HS-5 (cell line): ENCODE results near the gene USP14.

Experiments used
- DNase-seq: peaks from one replicate; pipeline ENCODE4 v3.0.0-alpha.2; 2012; ENCODE audit warnings: low read depth

USP14 gene

DNA sequence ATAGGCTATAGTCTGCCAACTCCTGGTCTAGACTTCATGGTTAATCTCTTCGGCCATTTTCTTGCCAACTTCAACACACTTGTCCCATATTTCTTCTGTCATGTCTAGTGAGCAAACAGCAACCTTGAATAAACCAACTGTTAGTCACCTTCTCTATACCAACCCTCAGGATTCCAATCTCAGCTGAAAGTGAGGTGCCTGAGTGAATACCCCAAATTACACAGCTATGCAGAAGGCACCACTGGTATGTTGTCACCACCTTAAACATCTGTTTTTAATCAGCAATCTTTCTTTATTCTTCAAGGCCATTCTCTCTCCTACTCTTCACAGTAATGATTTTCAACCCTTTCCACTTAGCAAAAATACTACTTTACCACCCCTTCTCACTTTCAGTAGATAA, 70.2 kb downstream of the USP14 start:
- DNase-seq: no peak

DNA sequence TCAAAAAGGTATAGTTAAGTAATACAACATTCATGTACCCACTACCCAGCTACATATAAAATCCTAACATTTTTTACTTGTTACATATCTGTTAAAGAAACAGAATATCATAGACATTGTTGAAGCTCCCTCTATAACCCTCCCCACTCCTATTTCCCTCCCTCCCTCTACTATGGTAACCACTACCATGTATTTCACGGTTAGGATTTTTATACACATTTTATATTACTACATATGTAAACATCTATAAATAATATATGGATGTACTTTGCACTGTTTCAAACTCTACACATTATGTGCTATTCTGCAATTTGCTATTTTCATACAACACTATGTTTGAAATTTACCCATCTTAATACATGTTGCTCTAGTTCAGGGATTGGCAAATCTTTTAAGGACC, 73.2 kb downstream of the USP14 start:
- DNase-seq: no peak

DNA sequence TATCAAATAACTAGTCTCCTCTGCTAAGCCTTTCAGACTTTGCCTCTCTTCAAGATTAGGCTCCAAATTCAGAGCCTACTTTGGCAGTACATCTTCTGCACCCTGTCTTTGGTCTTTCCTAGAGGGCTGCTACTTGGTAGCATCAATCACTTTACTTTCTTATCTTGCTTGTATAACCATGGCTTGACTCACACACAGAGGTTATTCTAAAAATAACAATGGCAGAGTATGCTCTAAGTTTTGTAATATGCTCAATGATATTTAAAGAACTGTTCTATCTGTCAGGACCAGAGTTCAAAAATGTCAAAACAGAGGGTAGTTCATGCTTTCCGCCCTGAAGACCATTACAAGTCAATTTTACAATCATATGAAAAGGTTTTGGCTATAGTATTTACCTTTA, 81.8 kb downstream of the USP14 start:
- DNase-seq: no peak

DNA sequence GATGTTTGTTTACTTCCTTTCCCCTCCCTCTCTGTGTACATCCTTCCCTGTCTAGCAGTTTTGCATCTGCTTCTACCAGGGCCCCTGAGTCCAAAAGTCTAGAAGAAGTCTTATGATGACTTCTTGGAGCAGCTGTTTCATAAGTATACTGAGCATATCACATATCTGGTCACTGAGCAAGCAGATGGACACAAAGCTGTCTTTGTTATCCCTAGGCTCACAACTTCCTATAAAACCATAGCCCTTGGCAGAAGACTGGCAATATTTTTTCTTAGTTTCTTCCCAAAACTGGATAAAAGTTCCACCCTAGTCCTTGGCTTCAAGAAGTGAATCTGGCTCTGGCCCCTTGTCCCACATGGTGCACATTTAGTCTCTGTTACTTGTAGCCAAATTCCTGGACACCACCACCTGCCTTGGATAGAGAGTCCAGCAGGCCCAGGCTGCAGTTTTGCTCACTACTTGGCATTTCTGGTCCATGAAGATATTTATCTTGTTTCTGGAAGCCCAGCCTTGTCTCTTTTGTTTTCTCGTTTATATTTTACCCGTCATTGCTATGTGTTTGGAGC, 87.0 kb downstream of the USP14 start:
- no peak for DNase-seq

DNA sequence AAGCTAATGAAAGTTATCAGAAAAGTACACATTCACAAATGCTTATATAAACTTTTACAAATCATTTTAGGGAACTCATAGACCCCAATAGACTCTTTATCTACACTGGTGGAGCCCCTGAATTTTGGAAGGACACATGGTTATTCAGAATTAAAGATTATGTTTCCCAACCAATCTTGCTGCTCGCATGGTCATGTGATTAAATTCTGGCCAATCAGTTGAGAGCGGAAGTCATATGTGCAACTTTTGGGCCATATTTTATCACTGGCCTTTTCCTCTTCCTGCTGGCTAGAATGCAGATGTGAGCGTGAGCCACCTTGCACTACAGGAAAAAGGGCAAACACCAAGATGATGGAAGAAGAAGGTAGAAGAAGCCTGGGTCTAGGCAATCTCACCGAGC, 89.7 kb downstream of the USP14 start:
- no peak for DNase-seq

DNA sequence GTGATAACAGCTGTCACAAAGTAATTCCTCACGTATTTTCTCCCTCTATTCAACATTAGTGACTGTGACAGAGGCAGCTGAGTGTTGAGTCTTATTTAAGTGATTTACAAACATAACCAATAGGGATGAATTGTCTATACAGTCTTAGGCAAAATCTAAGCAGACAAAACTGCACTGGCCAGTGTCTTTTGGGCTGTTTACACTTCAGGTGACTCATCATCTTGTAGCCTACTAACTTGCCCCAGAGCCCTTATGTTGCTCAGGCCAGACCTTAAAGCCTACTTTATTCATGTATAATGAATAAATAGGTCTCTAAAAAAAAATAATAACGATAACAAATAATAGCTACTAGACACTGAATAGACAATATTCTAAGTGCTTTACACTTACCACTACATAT, 92.3 kb downstream of the USP14 start:
- DNase-seq: no peak

DNA sequence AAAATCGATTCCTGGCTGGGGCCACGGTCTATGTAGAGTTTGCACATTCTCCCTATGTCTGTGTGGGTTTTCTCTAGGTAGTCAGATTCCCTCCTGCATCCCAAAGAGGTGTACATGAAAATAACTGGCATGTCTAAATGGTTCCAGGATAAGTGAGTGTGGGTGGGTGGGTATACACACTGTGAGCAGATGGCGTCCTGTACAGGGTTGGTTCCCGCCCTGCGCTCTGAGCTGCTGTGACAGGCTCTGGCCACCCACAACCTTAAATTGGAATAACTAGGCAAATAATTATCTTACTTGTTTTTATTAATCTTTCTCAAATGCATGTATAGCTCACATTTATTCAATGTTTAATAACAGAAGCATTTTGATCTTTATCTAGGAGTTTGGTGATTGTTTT, 93.2 kb downstream of the USP14 start:
- no peak for DNase-seq

DNA sequence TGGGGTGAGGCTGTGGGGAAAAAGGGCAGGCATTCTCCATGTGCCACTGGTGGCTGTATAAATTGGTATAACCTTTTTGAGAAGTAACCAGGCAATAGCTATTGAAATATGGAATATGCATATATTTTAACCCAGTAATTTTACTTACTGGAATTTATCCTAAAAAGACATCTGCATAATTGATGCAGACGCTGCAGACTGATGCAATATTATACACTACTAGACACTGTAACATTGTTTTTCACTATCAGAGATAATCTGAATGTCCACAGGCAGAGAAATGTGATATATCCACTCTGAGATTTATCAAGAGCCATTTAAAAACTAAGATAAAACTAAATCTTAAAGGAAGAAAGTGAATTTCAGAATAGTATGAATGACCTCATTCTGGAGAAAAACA, 94.8 kb downstream of the USP14 start:
- DNase-seq: no peak

DNA sequence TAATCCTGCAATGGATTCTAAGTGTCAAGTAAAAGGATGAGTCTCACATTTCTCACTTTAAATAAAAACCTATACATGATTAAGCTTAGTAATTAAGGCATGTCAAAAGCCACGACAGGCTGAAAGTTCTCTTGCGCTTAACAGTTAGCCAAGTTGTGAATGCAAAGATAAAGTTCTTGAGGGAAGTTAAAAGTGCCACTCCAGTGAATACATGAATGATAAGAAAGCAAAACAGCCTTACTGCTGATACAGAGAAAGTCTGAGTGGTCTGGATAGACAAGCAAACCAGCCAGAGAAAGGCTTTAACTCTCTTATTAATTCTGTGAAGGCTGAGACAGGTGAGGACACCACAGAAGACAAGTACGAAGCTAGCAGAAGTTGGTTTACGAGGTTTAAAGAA, 96.8 kb downstream of the USP14 start:
- no peak for DNase-seq

DNA sequence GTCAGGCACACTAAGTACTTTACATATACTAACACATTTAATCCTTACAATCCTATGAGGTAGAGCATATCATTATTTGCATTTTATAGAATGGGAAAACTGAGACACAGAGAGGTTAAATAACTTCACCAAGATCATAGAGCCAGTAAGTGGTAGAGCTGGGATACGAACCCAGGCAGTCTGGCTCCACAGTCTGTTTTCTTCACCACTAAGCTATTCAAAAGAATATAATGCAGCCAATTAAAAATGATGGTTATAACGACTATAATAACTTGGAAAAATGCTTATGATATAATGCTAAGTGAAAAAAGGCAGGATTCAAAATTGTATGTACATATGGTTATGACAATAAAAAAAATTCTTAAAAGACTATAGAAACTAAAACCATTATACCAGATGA, 102.2 kb downstream of the USP14 start:
- DNase-seq: no peak

DNA sequence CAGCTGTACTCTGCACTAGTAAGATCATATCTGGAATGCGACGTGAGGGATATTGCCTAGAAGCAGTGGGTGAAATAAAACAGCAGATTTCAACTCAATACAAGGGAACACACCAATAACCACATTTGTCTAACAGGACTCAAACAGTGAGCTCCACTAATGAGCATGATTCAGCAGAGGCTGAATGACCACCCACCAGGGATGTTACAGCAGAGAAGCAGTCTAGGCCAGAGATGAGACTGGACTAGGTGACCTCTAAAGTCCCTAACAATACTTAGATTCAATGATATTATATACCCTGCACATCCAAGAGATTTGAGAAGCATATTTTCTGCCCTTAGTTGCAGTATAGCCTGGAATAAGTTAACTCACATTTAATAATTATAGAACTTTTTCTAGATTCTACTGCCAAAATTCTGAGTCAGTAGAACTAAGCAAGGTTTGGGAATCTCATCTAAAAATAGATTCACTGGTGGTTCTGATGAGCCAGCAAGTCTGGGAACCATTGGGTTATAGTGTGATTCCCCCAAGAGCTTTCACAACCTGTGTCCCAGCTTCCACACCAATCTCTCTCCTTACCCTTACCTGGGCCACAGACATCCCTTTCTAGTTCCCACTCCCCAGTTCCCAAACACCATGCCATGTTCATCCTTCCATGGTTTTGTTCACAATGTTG, 103.2 kb downstream of the USP14 start:
- no peak for DNase-seq
